Stimulated activated CD4-positive, alpha-beta T cell treated with anti-CD3 and anti-CD28 coated beads, Interleukin-15, amount 100 ng/mL, for 48 hours (primary cell): ENCODE measurements around the gene ANKRD40.

ENCODE experiments used
- DNase-seq, 2 donors: peaks; one replicate each; pipeline ENCODE4 v3.0.0-alpha.2; 2020; ENCODE audit warnings: low read depth in 2 of 2

The ANKRD40 gene

GRCh38 chr17:50668025-50668837 is 39.5 kb downstream of the ANKRD40 start:
- DNase-seq = no peak

- no peak for DNase-seq
Observed at GRCh38 chr17:50667259-50668024, 40.3 kb downstream of the ANKRD40 start.

DNA sequence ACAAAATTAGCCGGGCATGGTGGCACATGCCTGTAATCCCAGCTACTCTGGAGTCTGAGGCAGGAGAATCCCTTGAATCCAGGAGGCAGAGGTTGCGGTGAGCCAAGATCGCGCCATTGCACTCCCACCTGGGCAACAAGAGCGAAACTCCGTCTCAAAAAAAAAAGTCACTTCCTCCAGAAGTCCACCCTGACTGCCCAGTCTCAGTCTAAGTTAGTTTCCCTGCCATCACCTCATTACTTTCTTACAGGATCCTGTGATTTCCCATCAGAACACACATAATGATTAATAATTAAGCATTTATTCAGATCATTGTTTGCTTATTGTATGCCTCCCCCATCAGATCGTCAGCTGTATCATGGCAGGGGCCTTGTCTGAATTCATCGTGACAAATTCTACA is 41.4 kb downstream of the ANKRD40 start:
- no peak for DNase-seq

GRCh38 chr17:50665838-50666237 is 41.9 kb downstream of the ANKRD40 start:
- no peak for DNase-seq

- no peak for DNase-seq
Observed at GRCh38 chr17:50664788-50665458, 42.8 kb downstream of the ANKRD40 start.

DNA sequence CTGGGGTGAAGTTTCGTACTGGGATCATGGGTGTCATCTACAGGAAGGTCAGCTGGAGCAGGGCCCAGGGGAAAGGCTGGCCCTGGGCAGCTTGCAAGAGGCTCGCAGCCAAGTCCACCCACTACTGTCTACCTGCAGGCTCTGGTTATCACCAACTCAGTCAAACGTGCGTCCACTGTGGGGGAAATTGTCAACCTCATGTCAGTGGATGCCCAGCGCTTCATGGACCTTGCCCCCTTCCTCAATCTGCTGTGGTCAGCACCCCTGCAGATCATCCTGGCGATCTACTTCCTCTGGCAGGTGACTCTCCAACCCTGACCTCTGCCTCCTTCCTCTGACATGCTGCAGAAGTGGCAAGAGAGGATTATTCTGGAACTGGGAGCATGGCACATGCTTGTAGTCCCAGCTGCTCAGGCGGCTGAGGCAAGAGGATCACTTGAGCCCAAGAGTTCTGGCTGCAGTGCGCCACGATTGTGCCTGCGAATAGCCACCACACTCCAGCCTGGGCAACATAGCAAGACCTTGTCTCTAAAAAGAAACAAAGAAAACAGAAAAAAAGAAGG is 43.8 kb downstream of the ANKRD40 start:
- no peak for DNase-seq

DNA sequence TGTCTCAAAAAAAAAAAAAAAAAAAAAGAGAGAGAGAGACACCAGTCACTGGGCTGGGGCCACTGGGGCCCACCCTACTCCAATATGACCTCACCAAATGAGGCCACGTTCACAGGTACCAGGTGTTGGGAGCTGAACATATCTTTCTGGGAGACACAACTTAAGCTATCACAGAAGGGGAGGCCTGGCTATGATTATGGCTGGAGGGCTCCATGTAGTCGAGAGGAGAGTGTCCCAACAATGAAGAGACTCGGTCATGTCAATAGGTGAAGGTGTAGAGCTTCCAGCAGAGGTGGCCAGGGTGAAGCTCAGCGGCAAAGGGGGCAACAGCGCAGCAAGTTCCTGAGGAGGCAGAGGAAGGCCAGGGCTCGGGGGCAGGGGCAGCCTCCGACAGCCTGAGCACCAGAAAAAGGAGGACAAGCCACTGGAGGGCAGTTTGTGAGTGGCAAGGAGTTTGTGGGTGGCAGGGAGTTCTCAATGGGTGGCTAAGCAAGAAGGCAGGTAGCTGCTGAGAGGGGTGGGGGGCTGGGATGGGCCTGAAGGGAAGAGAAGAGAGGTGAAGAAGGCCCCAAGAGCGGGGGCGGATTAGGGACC is 45.0 kb downstream of the ANKRD40 start:
- no peak for DNase-seq

DNA sequence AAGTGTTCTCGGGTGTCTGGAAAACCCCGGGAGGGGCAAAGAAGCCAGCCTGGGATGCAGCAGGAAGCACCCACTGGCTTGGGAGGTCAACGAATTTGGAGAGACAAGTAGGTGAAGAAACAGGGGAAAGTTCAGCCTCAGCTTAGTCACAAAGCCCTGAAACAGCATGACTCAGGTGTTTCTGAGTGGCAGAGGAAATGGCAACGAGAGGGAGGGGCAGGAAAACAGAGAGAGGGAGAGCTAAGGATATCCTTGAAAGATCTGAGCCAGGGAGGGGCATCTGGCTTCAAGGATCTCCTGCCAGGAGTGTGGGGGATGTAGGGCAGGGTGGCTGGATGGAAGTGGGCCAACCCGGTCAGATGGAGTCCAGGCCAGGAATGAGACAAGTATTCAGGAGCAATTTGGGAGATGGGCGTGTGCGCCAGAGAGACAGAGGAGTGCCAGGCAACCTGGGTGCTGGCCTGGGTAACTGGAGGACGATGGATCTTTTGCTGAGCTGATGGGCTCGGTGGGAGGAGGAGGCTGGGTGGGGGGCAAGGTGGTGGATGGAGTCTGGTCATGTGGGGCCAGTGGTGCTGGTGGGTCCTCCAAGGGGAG is 45.8 kb downstream of the ANKRD40 start:
- peak in 1 of 2 donors; percentile 9 for DNase-seq

- no peak for DNase-seq
Observed at GRCh38 chr17:50661348-50661747, 46.4 kb downstream of the ANKRD40 start.

DNA sequence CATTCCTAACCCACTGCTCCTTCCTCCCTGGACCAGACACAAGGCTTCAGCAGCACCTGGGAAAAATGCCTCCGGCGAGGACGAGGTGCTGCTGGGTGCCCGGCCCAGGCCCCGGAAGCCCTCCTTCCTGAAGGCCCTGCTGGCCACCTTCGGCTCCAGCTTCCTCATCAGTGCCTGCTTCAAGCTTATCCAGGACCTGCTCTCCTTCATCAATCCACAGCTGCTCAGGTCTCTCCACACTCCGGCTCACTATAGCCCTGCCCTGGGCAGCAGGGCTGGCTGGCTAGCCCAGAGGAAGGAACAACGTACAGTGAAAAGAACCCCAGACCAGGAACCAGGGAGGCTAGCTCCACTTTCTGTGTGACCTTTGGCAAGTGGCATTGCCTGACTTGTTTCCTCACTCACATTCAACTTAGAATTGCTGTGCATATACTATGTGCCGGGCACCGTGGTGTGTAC is 46.8 kb downstream of the ANKRD40 start:
- no peak for DNase-seq

DNA sequence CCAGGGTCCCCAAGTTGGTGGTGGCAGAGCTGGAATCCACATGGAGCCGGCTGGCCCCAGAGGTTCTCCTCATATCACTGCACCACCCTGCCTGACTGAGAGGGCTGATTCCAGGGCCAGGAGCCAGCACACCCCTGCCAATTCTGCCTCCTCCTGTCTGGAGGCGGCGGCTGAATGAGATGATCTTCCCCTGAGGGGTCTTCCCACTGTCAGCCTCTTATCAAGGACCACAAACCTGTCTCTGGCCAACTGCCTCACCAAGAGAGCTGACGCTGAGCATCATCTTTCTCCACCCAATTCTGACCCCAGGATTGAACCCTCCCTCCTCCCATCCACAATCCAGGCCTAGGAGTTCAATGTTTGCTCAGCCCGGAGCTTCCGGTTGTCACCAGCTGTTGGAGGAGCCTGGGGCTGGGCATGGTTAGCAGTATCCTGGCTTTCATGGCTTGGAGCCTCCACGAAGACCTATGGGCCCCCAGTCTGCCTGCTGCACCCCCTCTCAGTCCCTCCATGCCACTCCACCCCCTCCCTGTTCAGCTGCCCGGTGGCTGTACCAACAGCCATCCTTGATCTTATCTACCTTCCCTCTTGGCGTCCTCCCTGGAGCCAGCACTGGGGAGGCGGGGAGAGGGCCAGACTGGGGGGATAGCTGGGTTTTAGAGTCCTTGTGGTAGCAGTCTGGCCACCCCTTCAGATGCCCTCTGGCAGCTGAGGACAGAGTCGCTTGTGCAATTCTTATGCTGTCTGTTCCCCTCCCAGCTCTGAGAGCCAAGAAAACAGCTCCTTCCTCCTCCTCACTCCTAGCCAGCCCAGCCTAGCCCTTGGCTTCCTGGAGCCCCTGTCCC is 47.5 kb downstream of the ANKRD40 start:
- DNase-seq = no peak

- DNase-seq = no peak
Observed at GRCh38 chr17:50659179-50659578, 48.5 kb downstream of the ANKRD40 start.

DNA sequence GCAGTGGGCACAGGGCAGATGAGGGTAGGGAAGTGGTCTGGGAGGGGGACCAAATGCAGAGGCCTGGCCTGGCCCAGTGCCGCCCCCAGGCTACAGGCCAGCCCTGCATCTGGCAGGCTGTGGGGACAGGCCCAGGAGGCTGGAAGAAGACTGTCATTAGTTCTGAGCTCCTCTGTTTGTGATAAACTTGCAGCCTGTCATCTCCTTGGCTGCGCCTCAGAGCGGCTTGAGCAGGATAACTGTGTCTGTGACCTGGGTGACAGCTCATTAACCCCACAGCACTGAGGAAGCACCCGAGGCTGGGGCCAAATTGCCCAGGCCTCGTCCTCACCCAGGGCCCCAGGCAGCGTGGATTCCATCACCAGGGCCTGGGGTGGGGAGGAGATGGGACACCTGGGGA is 49.1 kb downstream of the ANKRD40 start:
- no peak for DNase-seq

GRCh38 chr17:50657627-50658026 is 50.1 kb downstream of the ANKRD40 start:
- no peak for DNase-seq

GRCh38 chr17:50657054-50657453 is 50.7 kb downstream of the ANKRD40 start:
- no peak for DNase-seq

DNA sequence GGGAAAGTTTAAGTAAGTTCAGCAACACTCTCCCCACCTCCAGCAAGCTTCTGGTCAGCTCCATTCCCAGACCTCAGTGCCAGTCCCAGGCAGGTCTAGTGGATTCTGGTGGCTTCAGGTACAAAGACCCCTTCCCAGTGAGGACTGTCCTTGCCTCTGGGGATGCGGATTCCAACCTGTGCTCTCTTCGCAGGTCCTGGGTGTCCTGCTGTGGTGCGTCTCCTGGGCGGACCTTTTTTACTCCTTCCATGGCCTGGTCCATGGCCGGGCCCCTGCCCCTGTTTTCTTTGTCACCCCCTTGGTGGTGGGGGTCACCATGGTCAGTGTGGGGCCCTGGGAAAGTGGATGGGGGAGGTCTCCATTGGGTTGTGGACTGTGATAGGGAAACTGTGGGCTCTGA is 51.2 kb downstream of the ANKRD40 start:
- no peak for DNase-seq

- DNase-seq = no peak
Observed at GRCh38 chr17:50653738-50654137, 54.0 kb downstream of the ANKRD40 start.

DNA sequence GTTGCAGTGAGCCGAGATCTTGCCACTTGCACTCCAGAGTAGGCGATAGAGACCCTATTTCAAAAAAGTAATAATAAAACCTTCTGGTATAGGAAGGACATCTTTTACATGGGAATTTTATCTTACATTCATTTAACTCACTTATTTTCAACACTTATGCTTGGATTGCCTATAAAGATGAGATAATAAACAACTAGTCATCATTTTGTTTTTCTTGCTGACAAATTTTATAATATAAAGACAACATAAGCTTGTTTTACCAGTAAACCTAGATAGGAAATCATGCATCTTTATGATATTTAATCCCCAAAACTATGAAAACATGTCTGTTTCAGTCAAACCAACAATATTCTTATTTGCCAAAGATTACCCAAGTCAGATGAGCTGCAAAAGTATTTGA is 56.1 kb downstream of the ANKRD40 start:
- DNase-seq = no peak

DNA sequence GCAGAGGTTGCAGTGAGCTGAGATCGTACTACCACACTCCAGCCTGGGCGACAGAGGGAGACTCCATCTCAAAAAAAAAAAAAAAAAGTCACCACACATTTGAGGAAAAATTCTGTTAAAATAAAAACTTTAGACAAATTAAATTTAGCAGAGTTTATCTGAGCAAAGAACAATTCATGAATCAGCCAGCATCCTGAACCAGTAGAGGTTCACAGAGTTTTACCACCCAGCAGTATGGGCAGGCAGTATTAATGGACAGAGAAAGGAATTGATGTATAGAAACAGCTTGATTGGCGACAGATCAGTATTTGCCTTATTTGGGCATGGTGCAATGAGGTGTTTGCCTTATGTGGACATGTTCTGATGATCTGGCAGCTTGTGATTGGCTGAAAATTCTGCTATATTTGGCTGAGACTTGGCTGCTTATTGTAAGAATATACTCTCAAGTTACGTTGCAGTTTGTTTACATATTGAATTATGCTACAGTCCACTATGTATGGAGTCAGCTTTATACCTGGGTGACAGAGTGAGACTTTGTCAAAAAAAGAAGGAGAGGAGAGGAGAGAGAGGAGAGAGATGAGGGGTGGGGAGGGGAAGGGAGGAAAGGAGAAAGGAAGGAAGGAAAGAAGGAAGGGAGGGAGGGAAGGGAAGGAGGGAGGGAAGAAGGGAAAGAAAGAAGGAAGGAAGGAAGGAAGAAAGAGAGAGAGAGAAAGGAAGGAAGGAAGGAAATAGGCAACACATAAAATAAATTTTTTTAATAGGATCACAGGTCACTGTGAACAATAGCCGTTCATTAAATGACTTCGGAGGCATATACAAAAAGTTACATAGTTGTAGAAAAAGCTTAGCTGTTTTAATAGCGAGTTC is 58.4 kb downstream of the ANKRD40 start:
- no peak for DNase-seq
